ENCODE results near the gene SH2B3. TPM values are rescaled to one million over a fixed set of nuclear protein-coding genes. Genes with fewer than 3 reads are reported as not detected.
"Not testable (repeated sequence)": the region's sequence is repeated elsewhere in the genome, so short reads cannot be mapped to it uniquely, and the experiment has no call there.

The SH2B3 gene
- total and polyA plus RNA-seq, 12 donors = 9.9 to 61.4 (median 38.1) TPM

GRCh38 chr12:111368291-111368787 is 37.4 kb upstream of the SH2B3 start:
- Histone ChIP-seq H3K36me3 (peaks cover 0 to 30% (median 0%) of the 10 kb centered on the region in 9 donors), H3K4me1 (peaks cover 0 to 50% (median 36%) of the 10 kb centered on the region in 9 donors), H3K27me3 (no peaks in the 10 kb centered on the region), H3K9me3 (no peaks in the 10 kb centered on the region), H3K4me3 (peak overlapping the region; percentile 65 to 97 (median 88)), H3K27ac (peak overlapping the region in 9 of 10 donors; percentile 83 to 91 (median 88))
- 1% methylated on average over 18 of the region's 18 CpGs for WGBS, 2 donors
- ATAC-seq = peak; percentile 4 to 27 (median 12)
- intact Hi-C loops (cut with DNase I) = no loop called here
- no peak for TF ChIP-seq CTCF (IDR thresholded peaks at IDR 0.05)
- DNase-seq = peak; percentile 17 to 47

- peak within 1 kb of the TSS; percentile 65 to 97 (median 88) for H3K4me3 ChIP-seq
- no peaks in the 10 kb centered on the region for H3K27me3 ChIP-seq
- peak within 1 kb of the TSS in 9 of 10 donors; percentile 83 to 91 (median 88) for H3K27ac ChIP-seq
- DNase-seq = peak; percentile 96
- no peaks in the 10 kb centered on the region for H3K9me3 ChIP-seq
- H3K36me3 ChIP-seq = peaks cover 0 to 23% (median 0%) of the 10 kb centered on the region in 9 donors
- 0% methylated on average over 60 to 72 of the region's 72 CpGs for WGBS, 2 donors
- intact Hi-C loops (cut with DNase I) = no loop called here
- peaks cover 0 to 44% (median 31%) of the 10 kb centered on the region in 9 donors for H3K4me1 ChIP-seq
- ATAC-seq = peak; percentile 94 to 98 (median 96)
- TF ChIP-seq CTCF (IDR thresholded peaks at IDR 0.05) = peak in 4 of 9 donors; percentile 6 to 31 (median 19)
Observed at GRCh38 chr12:111368788-111369495, 36.8 kb upstream of the SH2B3 start, which contains the start of gene PHETA1. Gene PHETA1, minus strand, starts transcription at chr12:111369095. Its CDS starts 5,668 bp downstream, at chr12:111363427.

- Histone ChIP-seq H3K4me3 (peak overlapping the region; percentile 19 to 97 (median 87)), H3K27me3 (no peaks in the 10 kb centered on the region), H3K4me1 (peaks cover 0 to 39% (median 28%) of the 10 kb centered on the region in 9 donors), H3K9me3 (no peaks in the 10 kb centered on the region), H3K27ac (peak overlapping the region in 9 of 10 donors; percentile 55 to 91 (median 88)), H3K36me3 (peaks cover 0 to 18% (median 0%) of the 10 kb centered on the region in 9 donors)
- intact Hi-C loops (cut with DNase I) = no loop called here
- TF ChIP-seq CTCF (IDR thresholded peaks at IDR 0.05) = no peak
- 49 to 56% methylated on average over 13 of the region's 13 CpGs for WGBS, 2 donors
- DNase-seq (no peak), ATAC-seq (no peak)
Observed at GRCh38 chr12:111369496-111370220, 36.1 kb upstream of the SH2B3 start.

- H3K4me1 ChIP-seq = peaks cover 0 to 14% (median 13%) of the 10 kb centered on the region in 9 donors
- H3K4me3 ChIP-seq; intact Hi-C loops (cut with DNase I); DNase-seq; H3K9me3 ChIP-seq; H3K27me3 ChIP-seq; H3K27ac ChIP-seq; ATAC-seq; H3K36me3 ChIP-seq: not testable (repeated sequence)
- WGBS, 2 donors = 96 to 98% methylated on average over 1 of the region's 1 CpG
Observed at GRCh38 chr12:111373231-111373630, 32.5 kb upstream of the SH2B3 start.

Measured in heart right ventricle (tissue), 16 donors.